Neural progenitor cell (in vitro differentiated cells): ENCODE data around the gene KRT3. TPM values are rescaled to one million over a fixed set of nuclear protein-coding genes. Genes with fewer than 3 reads are reported as not detected.

ENCODE experiments used
- DNase-seq: peaks from one replicate; pipeline ENCODE4 v3.0.0-alpha.2; 2016; ENCODE audit warnings: low spot score
- H2AFZ ChIP-seq: fragments of 200-600 bp; sonication (generic); replicated peaks from 2 replicates; pipeline ENCODE4 v1.6.1; 2016; ENCODE audit warnings: antibody characterized with exemption
- H3F3A ChIP-seq: fragments of 200-600 bp; sonication (generic); 2 replicates; pipeline ENCODE4 v1.6.1; 2016; ENCODE audit warnings: antibody characterized with exemption, low read depth
- H3K27ac ChIP-seq: fragments of 200-600 bp; sonication (generic); 2 replicates; pipeline ENCODE4 v1.5.1; 2016; ENCODE audit warnings: mild to moderate bottlenecking
- H3K27me3 ChIP-seq: fragments of 200-600 bp; sonication (generic); 2 replicates; pipeline ENCODE4 v1.6.1; 2016; ENCODE audit warnings: mild to moderate bottlenecking, moderate library complexity
- H3K36me3 ChIP-seq: fragments of 200-600 bp; sonication (generic); 2 replicates; pipeline ENCODE4 v1.5.1; 2016
- H3K4me1 ChIP-seq: fragments of 200-600 bp; sonication (generic); 2 replicates; pipeline ENCODE4 v1.6.1; 2016; ENCODE audit warnings: mixed run types
- H3K4me2 ChIP-seq: fragments of 200-600 bp; sonication (generic); 2 replicates; pipeline ENCODE4 v1.6.1; 2016
- H3K4me3 ChIP-seq: fragments of 200-600 bp; sonication (generic); 2 replicates; pipeline ENCODE4 v1.5.1; 2016
- H3K79me2 ChIP-seq: fragments of 200-600 bp; sonication (generic); 2 replicates; pipeline ENCODE4 v1.6.1; 2016; ENCODE audit warnings: low read depth
- H3K9ac ChIP-seq: fragments of 200-600 bp; sonication (generic); 2 replicates; pipeline ENCODE4 v1.6.1; 2016
- H3K9me3 ChIP-seq: fragments of 200-600 bp; sonication (generic); 2 replicates; pipeline ENCODE4 v1.5.1; 2016; ENCODE audit warnings: low read depth
- H4K20me1 ChIP-seq: fragments of 200-600 bp; sonication (generic); 2 replicates; pipeline ENCODE4 v1.6.1; 2016; ENCODE audit warnings: low read depth
- H3K27ac Mint-ChIP-seq: 3 replicates; pipeline ENCODE4 v1.8.0; 2021; ENCODE audit warnings: mixed read lengths
- H3K27me3 Mint-ChIP-seq: 2 replicates; pipeline ENCODE4 v1.8.0; 2022; ENCODE audit warnings: low read depth, mild to moderate bottlenecking, inconsistent platforms, moderate library complexity, mixed read lengths; ENCODE audit not compliant: insufficient read depth
- H3K36me3 Mint-ChIP-seq: 3 replicates; pipeline ENCODE4 v1.8.0; 2021; ENCODE audit warnings: mixed read lengths
- H3K4me1 Mint-ChIP-seq: 3 replicates; pipeline ENCODE4 v1.8.0; 2021; ENCODE audit warnings: mixed read lengths
- H3K4me3 Mint-ChIP-seq: 3 replicates; pipeline ENCODE4 v1.8.0; 2021; ENCODE audit warnings: mild to moderate bottlenecking, moderate library complexity, mixed read lengths
- H3K9me3 Mint-ChIP-seq: 3 replicates; pipeline ENCODE4 v1.8.0; 2020; ENCODE audit warnings: mixed read lengths
- CTCF ChIP-seq: fragments of 200-600 bp; sonication (generic); IDR thresholded peaks from 2 replicates; pipeline ENCODE4 v1.5.1; 2017; ENCODE audit warnings: antibody characterized with exemption, mild to moderate bottlenecking
- EZH2 ChIP-seq: fragments of 200-600 bp; sonication (generic); IDR thresholded peaks from 2 replicates; pipeline ENCODE4 v1.6.1; 2017; ENCODE audit warnings: antibody characterized with exemption, mild to moderate bottlenecking, moderate library complexity
- EZH2phosphoT487 ChIP-seq: fragments of 200-600 bp; sonication (generic); IDR thresholded peaks from 2 replicates; pipeline ENCODE4 v1.6.1; 2017; ENCODE audit warnings: antibody characterized with exemption
- total RNA-seq: library from RNA; depleted of rRNA; stranded (reverse); fragments of >200 nt; gene quantifications from 2 replicates; pipeline ENCODE4 v1.2.3, GENCODE V29; 2015; ENCODE audit warnings: low replicate concordance

Gene KRT3
- total RNA-seq, 1 donor from 2014 or later = not detected

- Histone ChIP-seq H3K27ac (peak overlapping the region; percentile 65), H3K36me3 (no peaks in the 10 kb centered on the region), H4K20me1 (no peaks in the 10 kb centered on the region), H3K79me2 (no peaks in the 10 kb centered on the region), H3K27me3 (no peaks in the 10 kb centered on the region), H3K4me3 (no peak overlapping the region), H3F3A (peaks cover 12% of the 10 kb centered on the region), H3K4me2 (peak overlapping the region; percentile 45), H2AFZ (no peak overlapping the region), H3K9ac (no peak overlapping the region), H3K4me1 (peaks cover 40% of the 10 kb centered on the region), H3K9me3 (no peaks in the 10 kb centered on the region)
- no peak overlapping the region for H3K4me3 Mint-ChIP-seq
- no peaks in the 10 kb centered on the region for H3K36me3 Mint-ChIP-seq
- H3K4me1 Mint-ChIP-seq = peaks cover 25% of the 10 kb centered on the region
- H3K27ac Mint-ChIP-seq = no peak overlapping the region
- DNase-seq = no peak
- no peak for TF ChIP-seq EZH2
- no peak for TF ChIP-seq EZH2phosphoT487
- TF ChIP-seq CTCF = no peak
- H3K27me3 Mint-ChIP-seq = peaks cover 15% of the 10 kb centered on the region
- H3K9me3 Mint-ChIP-seq = no peaks in the 10 kb centered on the region
Measured at GRCh38 chr12:52818887-52819420, 23.0 kb upstream of the KRT3 start.

DNA sequence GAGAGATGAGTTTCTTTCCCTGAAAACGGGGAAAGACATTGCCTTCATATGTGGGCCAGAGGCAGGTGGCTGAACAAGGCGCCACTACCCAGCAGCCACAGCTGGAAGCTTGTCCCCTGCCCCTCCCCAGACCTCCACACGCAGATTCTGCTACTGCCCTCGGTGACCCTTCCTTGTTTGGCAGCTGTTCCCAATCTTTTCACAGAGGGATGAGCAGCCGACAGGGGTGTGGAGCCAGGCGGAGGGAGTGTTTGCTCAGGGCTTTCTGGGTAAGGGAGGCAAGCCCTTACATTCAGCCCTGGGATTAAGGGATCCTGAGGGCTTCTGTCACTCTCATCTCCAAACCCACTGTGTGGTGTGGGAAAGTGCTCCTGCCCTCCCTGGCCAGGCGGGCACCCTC is 22.5 kb upstream of the KRT3 start:
- TF ChIP-seq EZH2phosphoT487 (no peak), EZH2 (no peak), CTCF (no peak)
- Mint-ChIP-seq H3K36me3 (no peaks in the 10 kb centered on the region), H3K4me1 (peaks cover 25% of the 10 kb centered on the region), H3K27ac (peak overlapping the region; percentile 75), H3K9me3 (no peaks in the 10 kb centered on the region), H3K27me3 (peaks cover 15% of the 10 kb centered on the region), H3K4me3 (no peak overlapping the region)
- peak; percentile 87 for DNase-seq
- no peaks in the 10 kb centered on the region for H3K36me3 ChIP-seq
- no peak overlapping the region for H3K9ac ChIP-seq
- H3K4me3 ChIP-seq = no peak overlapping the region
- H3K9me3 ChIP-seq = no peaks in the 10 kb centered on the region
- H2AFZ ChIP-seq = no peak overlapping the region
- no peaks in the 10 kb centered on the region for H3K27me3 ChIP-seq
- H3K79me2 ChIP-seq = no peaks in the 10 kb centered on the region
- H3K4me2 ChIP-seq = peak overlapping the region; percentile 45
- H4K20me1 ChIP-seq = no peaks in the 10 kb centered on the region
- H3K4me1 ChIP-seq = peaks cover 40% of the 10 kb centered on the region
- peaks cover 12% of the 10 kb centered on the region for H3F3A ChIP-seq
- peak overlapping the region; percentile 65 for H3K27ac ChIP-seq

GRCh38 chr12:52817699-52818238 is 21.9 kb upstream of the KRT3 start:
- TF ChIP-seq EZH2phosphoT487 = no peak
- TF ChIP-seq EZH2 = no peak
- no peak for TF ChIP-seq CTCF
- H3K4me3 Mint-ChIP-seq = no peak overlapping the region
- Histone ChIP-seq H3K4me1 (peaks cover 40% of the 10 kb centered on the region), H3K4me2 (no peak overlapping the region), H3K9ac (no peak overlapping the region), H3K36me3 (no peaks in the 10 kb centered on the region), H3K27me3 (no peaks in the 10 kb centered on the region), H2AFZ (no peak overlapping the region), H3K4me3 (no peak overlapping the region), H3K9me3 (no peaks in the 10 kb centered on the region), H3K79me2 (no peaks in the 10 kb centered on the region), H4K20me1 (no peaks in the 10 kb centered on the region), H3K27ac (no peak overlapping the region), H3F3A (peaks cover 12% of the 10 kb centered on the region)
- H3K27ac Mint-ChIP-seq = no peak overlapping the region
- DNase-seq = no peak
- no peaks in the 10 kb centered on the region for H3K36me3 Mint-ChIP-seq
- no peaks in the 10 kb centered on the region for H3K9me3 Mint-ChIP-seq
- peaks cover 25% of the 10 kb centered on the region for H3K4me1 Mint-ChIP-seq
- peaks cover 13% of the 10 kb centered on the region for H3K27me3 Mint-ChIP-seq
